GM12892 (cell line): ENCODE measurements around the gene CDC42BPB.

Experiments used
- POLR2A ChIP-seq: IDR thresholded peaks from 2 replicates; pipeline ENCODE4 v1.6.1; 2011; ENCODE audit warnings: low read depth, low read length, control low read depth
- POLR2AphosphoS5 ChIP-seq: IDR thresholded peaks from 2 replicates; pipeline ENCODE4 v1.6.1; 2011; ENCODE audit warnings: low read depth, low read length, control low read depth
- TAF1 ChIP-seq: IDR thresholded peaks from 2 replicates; pipeline ENCODE4 v1.6.1; 2011; ENCODE audit warnings: low read depth, mild to moderate bottlenecking, control low read depth, low read length, borderline replicate concordance

DNA sequence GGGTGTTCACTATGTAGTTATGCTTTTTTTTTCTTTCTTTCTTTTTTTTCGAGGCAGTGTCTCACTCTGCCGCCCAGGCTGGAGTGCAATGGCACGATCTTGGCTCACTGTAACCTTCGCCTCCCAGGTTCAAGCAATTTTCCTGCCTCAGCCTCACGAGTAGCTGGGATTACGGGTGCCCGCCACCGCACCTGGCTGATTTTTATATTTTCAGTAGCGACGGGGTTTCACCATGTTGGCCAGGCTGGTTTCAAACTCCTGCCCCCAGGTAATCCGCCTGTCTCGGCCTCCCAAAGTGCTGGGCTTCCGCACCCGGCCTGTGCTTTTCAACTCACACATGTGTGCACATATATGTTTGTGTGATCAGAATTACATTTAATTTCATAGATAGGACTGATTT lies 173.8 kb downstream of the CDC42BPB start:
- no peak for TF ChIP-seq TAF1
- no peak for TF ChIP-seq POLR2A
- TF ChIP-seq POLR2AphosphoS5 = no peak; the same call in 1 of the 2 replicates
